HG03442 (cell line): ENCODE measurements around the gene TCFL5.
"Not testable (repeated sequence)": the region's sequence is repeated elsewhere in the genome, so short reads cannot be mapped to it uniquely, and the experiment has no call there.

ENCODE experiments used
- ATAC-seq: cut with Tn5 transposase; IDR thresholded peaks from one replicate; pipeline ENCODE4 v1.9.1; 2021; ENCODE audit warnings: mild to moderate bottlenecking, moderate library complexity; ENCODE audit not compliant: unreplicated experiment

TCFL5 gene

DNA sequence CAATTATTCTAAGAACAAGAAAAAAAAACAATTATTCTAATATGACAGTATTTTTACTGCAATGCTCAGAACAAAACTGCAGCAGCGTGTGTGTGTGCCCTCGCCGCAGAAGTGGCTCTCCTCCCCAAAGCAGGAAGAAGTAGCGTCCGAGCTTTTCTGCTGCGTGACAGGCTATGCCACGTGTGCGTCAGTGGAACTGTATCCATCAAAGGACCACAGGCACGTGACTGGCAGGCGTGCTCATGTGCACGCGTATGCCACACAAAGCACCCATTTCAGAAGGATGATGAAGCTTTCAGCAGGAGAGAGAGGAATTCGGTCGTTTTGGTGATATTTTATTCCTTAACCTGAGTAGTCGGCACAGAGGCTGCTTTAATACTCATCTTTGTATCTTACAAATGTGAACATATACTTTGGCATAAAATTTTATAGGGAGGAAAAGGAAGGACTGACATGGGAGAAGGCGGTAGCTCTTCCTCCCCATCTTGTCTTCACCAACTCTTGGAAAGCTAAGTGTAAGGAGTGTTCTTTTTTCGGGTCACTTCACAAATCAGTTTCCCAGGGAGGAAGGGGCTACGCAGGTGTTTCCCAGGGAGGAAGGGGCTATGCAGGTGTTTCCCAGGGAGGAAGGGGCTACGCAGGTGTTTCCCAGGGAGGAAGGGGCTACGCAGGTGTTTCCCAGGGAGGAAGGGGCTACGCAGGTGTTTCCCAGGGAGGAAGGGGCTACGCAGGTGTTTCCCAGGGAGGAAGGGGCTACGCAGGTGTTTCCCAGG is 3.4 kb downstream of the TCFL5 start:
- no peak for ATAC-seq

DNA sequence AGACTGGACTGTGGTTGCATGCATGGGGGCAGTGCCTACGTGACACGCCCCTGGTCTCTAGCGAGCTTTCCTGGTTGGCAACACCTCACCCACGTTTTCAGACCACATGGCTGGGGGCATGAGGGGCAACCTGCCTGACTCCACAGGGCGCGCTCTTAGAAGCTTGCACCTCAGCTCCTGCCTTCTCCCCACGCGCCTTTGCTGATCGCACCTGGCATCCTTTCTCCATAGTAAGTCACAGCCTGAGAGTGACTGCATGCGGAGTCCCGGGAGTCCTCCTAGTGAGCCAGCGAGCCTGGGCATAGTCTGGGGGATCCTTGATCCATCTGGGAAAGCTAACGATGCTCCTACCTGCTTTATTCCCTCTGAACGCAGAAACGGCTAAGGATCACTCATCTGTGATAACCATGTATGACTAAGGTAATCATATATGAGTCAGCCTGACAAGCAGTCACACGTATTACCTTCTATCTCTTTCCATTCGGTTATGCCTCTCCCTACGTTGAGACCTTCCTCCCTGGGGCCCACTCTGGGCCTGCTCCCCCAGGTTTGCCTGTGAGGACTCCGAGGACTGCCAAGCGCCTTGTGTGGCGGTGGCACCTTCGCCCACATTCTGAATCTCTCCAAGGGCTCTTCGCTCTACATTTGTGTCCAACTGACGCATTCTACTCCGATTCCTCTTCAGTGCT is 4.5 kb downstream of the TCFL5 start:
- ATAC-seq, result no peak

DNA sequence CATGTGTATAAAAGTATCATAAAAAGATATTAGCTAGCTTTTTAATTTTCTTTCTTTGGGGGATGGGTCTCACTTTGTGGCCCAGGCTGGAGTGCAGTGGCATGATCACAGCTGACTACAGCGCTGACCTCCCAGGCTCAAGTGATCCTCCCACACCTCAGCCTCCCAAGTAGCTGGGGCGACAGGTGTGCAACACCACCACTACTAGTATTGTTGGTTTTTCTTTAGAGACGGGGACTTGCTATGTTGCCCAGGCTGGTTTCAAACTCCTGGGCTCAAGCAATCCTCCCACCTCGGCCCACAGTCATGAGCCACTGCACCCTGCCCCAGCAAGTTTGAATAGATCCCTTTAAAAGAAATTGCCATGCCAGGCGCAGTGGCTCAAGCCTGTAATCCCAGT is 6.5 kb downstream of the TCFL5 start:
- ATAC-seq, result no peak

DNA sequence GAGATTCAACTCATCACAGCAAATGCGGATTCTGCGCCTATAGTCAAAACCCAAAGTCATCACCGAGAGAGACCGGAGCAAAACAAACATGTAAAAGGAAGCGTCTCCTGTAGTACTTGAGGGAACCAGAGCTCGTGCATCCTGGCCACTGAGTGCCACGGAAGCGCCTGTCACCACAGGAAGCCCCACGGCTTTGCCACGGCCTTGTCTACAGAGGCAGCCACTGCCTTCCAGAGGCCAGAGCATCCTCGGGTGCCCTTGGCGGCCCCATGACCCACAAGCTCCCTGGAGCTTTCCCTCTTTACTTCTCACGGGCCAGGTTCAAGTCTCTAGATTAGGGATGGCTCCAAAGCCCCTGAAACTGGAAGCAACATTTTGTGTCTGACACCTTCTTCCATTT is 7.5 kb downstream of the TCFL5 start:
- no peak for ATAC-seq

DNA sequence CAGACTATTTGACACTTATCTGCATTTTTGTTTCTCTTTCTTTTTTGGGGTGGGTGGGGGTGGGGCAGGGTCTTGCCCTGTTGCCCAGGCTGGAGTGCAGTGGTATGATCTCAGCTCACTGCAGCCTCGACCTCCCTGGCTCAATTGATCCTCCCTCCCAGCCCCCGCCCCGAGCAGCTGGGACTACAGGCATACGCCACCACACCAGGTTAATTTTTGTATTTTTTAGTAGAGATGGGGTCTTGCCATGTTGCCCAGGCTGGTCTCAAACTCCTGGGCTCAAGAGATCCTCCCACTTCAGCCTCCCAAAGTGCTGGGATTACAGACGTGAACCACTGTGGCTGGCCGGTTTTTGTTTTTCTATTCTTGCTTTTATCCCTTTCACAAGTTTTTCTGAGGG is 8.3 kb downstream of the TCFL5 start:
- not testable (repeated sequence) for ATAC-seq

DNA sequence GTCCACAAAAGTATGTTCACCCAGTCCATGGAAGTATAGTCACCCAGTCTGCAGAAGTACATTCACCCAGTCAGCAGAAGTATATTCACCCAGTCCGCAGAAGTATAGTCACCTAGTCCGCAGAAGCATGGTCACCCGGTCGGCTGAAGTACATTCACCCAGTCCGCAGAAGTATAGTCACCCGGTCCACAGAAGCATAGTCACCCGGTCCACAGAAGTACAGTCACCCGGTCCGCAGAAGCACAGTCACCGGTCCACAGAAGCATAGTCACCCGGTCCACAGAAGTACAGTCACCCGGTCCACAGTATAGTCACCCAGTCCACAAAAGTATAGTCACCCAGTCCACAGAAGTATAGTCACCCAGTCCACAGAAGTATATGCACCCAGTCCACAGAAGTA is 8.8 kb downstream of the TCFL5 start:
- ATAC-seq, result no peak

DNA sequence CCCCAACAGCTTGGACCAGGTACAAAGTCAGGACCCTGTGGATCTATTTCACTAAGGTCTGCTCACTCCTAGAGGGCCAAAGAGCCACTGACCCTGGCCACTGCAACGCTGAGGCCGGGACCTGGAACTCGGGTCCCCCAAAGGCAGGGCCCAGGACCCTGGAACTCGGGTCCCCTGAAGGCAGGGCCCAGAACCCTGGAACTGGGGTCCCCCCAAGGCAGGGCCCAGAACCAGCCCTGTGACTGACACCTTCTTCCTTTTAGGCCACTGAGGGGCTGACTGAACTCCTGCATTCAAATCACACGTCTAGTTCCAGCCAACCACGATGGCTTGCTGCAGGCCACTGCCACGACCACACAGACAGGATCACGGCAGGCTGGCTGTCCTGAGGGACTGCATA is 9.4 kb downstream of the TCFL5 start:
- no peak for ATAC-seq

DNA sequence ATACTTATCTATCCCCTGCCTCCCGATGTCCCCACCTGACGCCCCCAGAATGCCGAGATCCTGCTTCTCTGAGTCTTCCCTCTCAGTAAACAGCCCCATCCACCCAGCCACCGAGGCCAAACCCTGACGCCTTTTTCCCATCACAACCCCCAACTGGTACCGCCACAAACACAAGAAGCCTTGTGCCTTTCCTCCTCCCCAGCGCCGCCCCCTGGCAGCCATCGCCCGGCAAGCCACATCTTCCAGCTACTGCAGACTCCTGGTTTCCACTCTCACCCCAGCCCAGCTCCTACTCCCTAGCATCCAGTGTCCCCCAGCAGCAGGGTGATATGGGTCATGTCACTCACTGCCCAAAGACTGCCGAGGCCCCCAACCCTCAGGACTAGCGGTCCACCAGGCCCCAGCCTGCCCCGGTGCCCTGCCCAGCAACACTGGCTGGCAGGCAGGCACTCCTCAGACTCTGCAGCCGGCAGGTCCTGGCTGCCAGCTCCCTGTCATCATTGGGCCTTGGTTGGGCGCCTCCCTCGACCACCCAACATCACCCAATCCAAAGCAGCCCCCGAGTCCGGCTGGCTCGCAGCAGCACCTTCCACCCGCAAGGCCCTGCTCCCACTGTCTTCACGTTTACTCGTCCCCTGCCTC is 11.2 kb downstream of the TCFL5 start:
- ATAC-seq, result no peak

DNA sequence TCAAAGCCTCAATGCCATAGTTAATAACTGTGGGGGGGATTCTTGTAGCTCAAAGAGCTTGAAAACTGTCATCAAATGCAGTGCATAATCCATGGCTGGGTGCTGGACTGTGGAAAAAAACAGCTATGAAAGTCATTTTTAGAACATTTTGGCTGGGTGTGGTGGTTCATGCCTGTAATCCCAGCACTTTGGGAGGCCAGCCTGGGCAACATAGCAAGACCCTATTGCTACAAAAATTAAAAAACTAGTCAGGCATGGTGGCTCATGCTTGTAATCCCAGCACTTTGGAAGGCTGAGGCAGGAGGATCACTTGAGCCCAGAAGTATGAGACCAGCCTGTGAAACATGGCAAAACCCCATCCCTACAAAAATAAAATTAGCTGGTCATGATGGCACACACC is 12.2 kb downstream of the TCFL5 start:
- no peak for ATAC-seq

DNA sequence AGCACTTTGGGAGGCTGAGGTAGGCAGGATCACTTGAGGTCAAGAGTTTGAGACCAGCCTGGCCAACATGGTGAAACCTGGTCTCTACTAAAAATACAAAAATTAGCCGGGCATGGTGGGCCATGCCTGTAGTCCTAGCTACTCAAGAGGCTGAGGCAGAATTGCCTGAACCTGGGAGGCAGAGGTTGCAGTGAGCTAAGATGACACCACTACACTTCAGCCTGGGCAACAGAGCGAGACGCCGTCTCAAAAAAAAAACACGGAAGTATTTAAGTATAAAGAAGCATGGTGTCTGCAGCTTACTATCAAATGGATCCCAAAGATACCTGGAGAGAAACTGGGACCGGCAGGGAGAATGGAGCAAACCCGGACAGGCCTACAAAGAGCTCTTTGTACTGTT is 12.7 kb downstream of the TCFL5 start:
- not testable (repeated sequence) for ATAC-seq

DNA sequence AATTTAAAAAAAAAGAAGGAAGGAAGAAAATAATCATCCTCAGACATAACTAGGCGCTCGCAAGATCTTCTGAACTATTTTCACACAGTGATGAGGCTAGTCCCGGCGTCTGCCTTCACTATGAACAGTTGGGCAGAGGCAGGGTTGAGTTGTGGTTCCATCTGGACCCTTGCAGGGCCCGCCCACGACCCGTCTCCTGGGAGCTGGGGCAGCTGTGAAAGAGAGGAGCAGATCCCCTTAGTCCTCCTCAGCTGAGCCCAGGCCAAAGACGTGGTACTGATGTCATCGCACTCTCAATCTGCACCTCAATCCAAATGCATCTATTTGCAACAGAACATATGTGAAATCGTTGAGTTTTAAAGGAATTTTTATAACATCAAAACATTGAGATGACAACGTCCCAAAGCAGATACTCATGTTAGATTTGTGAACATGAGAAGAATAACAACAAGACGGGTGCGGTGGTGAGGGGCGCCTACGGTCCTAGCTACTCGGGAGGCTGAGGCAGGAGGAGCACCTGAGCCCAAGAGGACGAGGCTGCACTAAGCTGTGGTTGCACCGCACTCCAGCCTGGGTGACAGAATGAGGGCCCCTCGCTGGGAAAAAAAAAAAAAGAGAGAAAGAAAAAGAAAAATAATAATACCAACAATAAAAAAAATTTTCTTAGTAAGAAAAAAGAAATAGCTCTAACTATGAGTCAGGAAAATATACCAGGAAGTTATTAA is 15.3 kb downstream of the TCFL5 start:
- ATAC-seq, result no peak

DNA sequence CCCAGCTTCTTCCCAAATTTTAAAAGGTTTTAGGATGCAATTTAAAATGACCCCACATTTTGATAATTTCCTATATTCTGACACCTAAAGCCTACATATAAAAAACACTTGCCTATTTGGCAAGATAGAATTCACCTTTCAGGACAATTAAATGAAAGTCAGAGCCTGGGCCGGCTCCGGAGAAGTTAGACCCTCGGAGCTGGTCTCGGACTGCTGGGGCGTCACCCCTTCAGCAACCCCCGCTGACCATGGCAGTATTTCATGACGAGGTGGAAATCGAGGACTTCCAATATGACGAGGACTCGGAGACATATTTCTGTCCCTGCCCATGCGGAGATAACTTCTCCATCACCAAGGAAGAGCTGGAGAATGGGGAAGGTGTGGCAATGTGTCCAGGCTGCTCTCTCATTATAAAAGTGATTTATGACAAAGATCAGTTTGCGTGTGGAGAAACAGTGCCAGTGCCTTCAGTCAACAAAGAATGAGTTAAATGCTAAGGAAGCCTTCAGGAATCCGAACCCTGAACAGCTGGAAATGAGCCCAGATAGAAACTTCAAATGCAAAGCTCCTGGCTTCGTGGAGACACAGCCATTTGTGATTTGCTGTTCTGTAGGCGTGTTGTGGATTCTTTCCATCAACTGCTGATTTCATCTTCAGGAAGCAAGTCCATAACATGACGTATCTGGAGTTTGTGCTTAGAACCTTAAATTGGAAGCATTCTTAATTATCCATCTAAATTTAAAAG is 16.0 kb downstream of the TCFL5 start:
- no peak for ATAC-seq

DNA sequence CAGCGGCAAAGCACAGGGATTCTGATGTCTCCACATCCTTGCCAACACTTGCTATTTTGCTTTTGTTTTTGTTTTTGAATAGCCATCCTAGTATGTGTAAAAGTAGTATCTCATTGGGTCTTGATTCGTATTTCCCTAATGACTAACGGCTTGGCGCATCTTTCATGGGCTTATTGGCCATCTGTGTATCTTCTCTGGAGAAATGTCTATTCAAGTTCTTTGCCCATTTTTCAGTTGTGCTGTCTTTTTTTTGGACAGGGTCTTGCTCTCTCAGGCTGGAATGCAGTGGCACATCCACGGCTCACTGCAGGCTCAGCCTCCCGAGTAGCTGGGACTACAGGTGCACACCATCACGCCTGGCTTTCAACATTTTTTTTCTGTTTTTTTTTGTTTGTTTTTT is 17.4 kb downstream of the TCFL5 start:
- no peak for ATAC-seq

DNA sequence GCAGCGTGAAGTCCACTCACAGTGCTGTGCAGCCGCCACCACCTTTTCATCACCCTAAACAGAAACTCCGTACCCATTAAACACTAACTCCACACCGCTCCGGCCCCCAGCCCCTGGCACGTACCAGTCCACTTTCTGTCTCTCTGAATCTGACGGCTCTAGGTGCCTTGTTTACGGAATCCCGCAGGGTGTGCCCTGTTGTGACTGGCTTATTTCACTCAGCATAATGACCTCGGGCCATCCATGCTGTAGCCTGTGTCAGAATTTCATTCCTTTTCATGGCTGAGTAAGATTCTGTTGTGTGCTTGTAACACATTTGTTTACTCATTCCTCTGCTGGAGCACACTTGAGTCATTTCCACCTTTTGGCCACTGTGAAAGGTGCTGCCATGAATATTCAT is 18.0 kb downstream of the TCFL5 start:
- no peak for ATAC-seq

DNA sequence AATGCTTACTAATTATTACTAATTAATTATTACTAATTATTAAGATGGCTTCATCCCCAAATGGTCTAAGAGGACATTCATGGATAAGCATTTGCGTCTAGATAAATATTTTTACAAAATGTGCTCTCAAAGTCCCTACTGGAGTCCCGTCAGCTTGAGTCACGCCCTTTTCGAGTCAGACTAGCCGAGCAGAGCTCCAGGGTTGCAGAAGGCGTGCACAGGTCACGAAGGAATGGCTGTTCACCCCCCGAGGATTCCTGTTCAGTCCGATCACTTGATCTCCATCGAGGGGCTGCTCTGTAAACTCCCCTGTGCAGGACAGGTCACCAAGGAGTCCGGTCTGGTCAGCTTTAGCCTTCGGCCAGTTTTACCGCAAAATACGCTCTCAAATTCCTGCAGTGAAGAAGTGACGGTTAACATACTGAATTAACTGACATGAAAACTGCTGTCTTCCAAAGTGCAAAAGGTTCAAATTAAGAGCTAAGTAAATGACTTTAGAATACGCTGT is 19.9 kb downstream of the TCFL5 start:
- no peak for ATAC-seq

DNA sequence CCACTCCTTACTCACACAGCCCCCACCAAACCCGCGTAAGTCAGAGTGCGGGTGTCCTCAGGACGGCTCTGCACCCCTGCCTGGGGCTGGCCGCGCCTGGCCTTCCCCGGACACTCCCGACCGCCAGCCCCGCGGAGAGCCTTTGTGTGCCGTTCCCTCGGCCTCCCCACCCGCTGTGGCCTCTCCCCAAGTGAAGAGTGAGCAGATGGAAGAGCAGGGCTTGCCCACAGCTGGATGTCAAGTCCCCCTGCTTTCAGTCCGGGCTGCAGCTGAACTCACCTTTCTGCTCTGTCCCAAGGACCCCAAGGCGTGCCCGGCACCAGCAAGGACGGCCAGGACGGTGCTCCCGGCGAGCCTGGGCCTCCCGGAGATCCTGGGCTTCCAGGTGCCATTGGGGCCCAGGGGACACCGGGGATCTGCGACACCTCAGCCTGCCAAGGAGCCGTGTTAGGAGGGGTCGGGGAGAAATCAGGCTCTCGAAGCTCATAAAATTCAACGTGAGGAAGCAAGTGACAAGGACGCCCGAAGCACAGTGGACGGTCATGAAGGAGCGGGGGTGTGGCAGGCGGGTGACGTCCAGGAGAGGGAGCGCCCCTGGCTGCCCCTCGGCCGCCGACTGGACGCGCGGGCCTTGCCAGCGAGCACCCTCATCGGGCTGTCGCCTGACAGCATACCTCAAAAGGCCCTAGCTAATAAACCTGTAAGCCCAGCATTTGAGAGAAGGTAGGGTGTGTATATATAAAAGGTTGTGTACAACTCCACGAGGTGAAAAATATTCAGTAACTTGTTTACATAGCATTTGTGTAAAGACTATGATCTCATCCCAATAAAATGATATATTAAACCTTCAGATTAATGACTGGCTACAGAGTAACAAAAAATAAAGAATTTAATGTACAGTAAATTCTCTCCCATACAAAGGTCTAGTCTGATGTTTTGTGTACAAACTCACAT is 21.1 kb downstream of the TCFL5 start:
- no peak for ATAC-seq

DNA sequence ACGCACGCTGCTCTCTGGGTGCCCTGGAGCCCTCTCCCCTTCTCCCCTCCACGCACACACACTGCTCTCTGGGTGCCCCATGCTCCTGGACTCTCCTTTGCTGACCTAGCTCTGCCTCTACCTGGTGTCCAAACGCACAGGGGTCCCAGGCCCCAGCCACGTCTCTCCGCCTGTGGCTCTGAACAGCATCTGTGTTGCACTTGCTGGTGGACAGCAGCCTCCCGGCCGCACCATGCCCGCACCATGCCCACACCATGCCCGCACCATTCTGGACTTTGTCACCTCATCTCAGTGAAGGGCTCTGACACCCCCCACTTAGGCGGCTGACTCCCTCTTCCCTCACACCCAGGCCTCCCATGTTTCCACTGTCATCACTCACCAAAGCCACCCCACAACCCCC is 21.8 kb downstream of the TCFL5 start:
- ATAC-seq, result no peak

DNA sequence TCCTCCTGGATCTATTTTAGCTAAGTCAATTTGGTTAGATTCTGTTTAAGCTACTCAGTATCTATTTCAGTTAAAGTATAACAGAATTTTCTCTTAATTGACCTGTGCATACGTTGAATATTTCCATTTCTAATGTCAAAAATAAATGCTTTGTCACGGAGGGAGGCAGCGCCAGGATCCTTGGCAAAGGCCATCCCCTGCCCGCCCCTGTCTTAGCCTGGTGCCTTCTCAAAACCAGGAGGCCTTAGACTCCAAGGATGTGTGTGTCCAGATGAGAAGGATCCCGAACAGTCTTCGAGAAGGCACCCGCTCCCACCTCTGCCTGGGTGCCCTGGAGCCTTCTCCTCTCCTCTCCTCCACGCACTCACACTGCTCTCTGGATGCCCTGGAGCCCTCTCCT is 22.4 kb downstream of the TCFL5 start:
- ATAC-seq, result no peak

DNA sequence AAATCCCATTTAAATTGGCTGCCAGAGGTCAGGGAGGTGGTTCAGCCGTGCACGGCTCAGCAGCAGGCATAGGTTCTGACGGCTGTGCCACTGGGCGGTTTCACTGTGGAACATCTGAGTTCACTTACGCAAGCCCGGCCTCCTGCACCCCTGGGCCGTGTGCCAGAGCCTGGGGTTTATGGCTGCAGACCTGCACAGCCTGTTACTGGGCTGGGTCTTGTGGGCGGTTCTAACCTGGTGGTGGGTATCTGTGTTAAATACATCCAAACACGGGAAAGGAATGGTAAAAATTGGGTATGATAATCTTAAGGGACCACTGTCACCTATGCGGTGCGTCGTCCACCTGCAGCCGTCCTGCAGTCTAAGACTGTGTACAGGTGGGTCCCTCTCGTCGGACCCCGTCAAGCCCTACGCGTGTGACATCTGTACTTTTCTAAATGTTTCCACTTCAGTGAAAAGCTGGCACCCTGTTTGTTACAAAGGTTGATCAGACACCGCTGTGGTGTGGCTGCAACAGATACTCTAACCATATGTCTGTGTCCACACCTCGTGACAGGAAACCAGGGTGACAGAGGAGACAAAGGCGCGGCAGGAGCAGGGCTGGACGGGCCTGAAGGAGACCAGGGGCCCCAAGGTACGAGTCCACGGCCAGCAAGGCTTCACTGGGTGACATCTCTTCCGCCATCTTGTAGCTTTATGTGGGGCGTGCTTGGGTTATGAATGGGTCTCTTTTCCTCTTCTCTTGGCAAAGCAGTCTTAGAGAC is 23.3 kb downstream of the TCFL5 start:
- peak; percentile 67 for ATAC-seq
